Fibroblast of skin of abdomen (primary cell): ENCODE data around the gene CCDC68. TPM values are rescaled to one million over a fixed set of nuclear protein-coding genes. Genes with fewer than 3 reads are reported as not detected.

ENCODE experiments used
- DNase-seq: peaks from one replicate; pipeline ENCODE4 v3.0.0-alpha.2; 2013
- polyA plus RNA-seq, 2 experiments: library from polyadenylated mRNA; unstranded; fragments of 120-200 nt; gene quantifications; one replicate each; pipeline ENCODE4 v1.2.1, GENCODE V29; 2013; ENCODE audit not compliant: insufficient read length in 2 of 2

Gene CCDC68
- polyA plus RNA-seq (2013, experiment 1 of 2; ENCODE audit: insufficient read length): 0.40 TPM
- polyA plus RNA-seq (2013, experiment 2 of 2; ENCODE audit: insufficient read length): 0.20 TPM

- DNase-seq: no peak
Measured at GRCh38 chr18:54958704-54959625, at the start of gene CCDC68. Gene CCDC68 (minus strand): TSS chr18:54959461. CDS start chr18:54942791, 16,670 bp downstream.

- DNase-seq: peak; percentile 13
Measured at GRCh38 chr18:55007602-55008001, 48.3 kb upstream of the CCDC68 start.

DNA sequence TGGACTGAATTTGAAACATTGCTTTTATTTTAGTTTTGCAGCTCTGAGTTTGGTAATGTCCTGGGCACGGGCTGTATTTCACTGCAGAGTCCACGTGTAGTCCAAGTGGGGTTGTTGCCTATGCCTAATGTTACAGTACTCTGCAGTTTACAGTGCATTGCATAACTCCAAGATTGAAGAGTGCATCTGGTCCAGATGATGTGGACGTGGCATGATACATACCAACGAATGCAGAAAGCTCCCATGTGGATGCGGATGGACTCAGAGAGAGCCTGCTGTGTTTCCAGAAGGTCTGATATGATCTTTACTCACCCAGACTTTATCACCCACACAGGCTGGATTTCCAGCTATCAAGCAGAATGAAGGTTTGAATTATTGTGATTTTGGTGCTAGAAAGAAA is 44.4 kb upstream of the CCDC68 start:
- peak; percentile 58 for DNase-seq

- DNase-seq: no peak
Measured at GRCh38 chr18:55002261-55002660, 43.0 kb upstream of the CCDC68 start.

GRCh38 chr18:55001394-55002024 is 42.2 kb upstream of the CCDC68 start:
- DNase-seq: no peak

- no peak for DNase-seq
Measured at GRCh38 chr18:55000529-55000928, 41.3 kb upstream of the CCDC68 start.

DNA sequence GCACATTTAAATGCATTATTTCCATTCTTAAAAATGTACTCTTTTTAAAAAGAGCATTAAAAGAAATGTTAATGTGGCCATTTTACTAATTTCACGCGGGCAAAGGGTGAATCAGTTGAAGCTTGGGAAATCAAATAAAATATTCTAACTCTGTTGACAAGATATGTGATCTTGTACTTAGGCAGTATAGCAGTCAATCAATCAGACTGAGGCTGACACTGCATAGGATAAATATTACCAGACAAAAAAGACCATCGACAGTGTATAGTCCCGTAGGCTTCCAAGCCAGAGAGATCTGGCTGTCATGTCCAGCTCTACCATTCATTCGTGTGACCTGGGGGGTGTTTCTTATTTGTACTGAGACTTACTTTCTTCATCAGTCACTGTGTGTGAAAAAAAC is 39.8 kb upstream of the CCDC68 start:
- no peak for DNase-seq

DNA sequence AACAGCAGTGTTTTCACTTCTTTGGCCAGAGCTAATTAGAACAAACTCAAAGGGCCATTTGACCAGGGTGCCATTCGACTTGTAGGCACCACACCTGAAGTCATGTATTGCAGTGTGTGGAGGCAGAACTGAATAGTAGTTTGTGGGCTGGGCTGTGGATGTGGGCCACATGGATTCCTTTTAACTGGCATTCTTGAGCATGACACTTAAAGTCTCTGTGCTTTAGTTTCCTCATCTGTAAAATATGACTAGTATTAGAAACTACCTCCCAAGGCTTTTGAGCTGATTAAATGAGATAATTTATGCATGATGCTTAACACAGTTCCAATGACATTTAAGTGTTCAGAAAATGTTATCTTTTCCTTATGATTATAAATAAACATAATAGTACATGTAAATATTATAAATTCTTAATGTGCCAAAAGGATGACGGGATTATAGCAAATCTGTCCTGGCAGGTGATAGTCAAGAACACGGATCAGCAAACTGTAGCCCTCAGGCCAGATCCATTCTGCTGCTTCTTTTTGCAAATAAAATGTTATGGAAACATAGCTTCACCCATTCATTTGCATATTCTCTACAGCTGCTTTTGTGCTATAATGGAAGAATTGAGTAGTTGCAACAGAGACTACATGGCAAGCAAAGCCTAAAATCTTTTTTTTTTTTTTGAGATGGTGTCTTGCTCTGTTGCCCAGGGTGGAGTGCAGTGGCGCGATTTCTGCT is 36.3 kb upstream of the CCDC68 start:
- DNase-seq: no peak

- DNase-seq: no peak
Measured at GRCh38 chr18:54991981-54992380, 32.7 kb upstream of the CCDC68 start.

GRCh38 chr18:54984908-54985307 is 25.6 kb upstream of the CCDC68 start:
- DNase-seq: no peak

GRCh38 chr18:54983791-54984190 is 24.5 kb upstream of the CCDC68 start:
- DNase-seq: no peak

GRCh38 chr18:54983041-54983686 is 23.9 kb upstream of the CCDC68 start:
- DNase-seq: peak; percentile 69

- DNase-seq: no peak
Measured at GRCh38 chr18:54981076-54981475, 21.8 kb upstream of the CCDC68 start.

GRCh38 chr18:54975598-54975997 is 16.3 kb upstream of the CCDC68 start:
- no peak for DNase-seq

GRCh38 chr18:54973046-54973445 is 13.8 kb upstream of the CCDC68 start:
- DNase-seq: no peak

DNA sequence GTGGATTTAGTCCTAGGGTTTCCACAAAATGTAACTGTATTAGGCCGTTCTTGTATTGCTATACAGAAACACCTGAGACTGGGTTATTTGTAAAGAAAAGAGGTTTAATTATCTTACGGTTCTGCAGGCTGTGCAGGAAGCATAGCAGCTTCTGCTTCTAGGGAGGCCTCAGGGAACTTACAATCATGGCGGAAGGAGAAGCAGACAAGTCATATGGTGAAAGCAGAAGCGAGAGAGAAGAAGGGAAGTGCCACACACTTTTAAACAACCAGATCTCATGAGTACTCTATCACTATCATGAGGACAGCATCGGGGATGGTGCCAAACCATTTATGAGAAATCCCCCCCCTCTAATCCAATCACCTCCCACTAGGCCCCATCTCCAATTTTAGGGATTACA is 9.5 kb upstream of the CCDC68 start:
- DNase-seq: no peak

DNA sequence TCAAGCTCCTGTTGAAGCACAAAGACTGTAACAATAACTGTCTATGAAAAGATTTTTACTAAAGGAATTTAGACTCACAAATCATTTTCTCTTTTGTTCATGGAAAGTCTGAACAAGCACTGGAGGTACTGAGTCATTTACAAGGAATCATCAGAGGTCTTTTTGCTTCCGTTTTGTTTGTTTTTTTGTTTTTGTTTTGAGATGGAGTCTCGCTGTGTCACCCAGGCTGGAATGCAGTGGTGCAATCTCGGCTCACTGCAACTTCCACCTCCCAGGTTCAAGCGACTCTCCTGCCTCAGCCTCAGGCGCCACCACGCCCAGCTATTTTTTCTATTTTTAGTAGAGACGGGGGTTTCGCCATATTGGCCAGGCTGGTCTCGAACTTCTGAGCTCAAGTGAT is 9.0 kb upstream of the CCDC68 start:
- DNase-seq: peak; percentile 24

GRCh38 chr18:54967786-54968185 is 8.5 kb upstream of the CCDC68 start:
- no peak for DNase-seq

GRCh38 chr18:54964741-54965140 is 5.5 kb upstream of the CCDC68 start:
- DNase-seq: no peak

GRCh38 chr18:54962919-54963645 is 3.8 kb upstream of the CCDC68 start:
- no peak for DNase-seq

GRCh38 chr18:54961868-54962267 is 2.6 kb upstream of the CCDC68 start:
- no peak for DNase-seq

- no peak for DNase-seq
Measured at GRCh38 chr18:54961016-54961423, 1.8 kb upstream of the CCDC68 start.
